C4-2B (cell line): ENCODE measurements around the gene PRKD1.

ENCODE experiments used
- ZFX ChIP-seq: fragments of 450-650 bp; IDR thresholded peaks from 2 replicates; pipeline ENCODE4 v1.6.1; 2017
- TF ChIP-seq, protein P1 (sequence below): fragments of 450-650 bp; conservative IDR thresholded peaks from 2 replicates; pipeline ENCODE4 v1.5.1; 2017; ENCODE audit warnings: mild to moderate bottlenecking

DNA sequence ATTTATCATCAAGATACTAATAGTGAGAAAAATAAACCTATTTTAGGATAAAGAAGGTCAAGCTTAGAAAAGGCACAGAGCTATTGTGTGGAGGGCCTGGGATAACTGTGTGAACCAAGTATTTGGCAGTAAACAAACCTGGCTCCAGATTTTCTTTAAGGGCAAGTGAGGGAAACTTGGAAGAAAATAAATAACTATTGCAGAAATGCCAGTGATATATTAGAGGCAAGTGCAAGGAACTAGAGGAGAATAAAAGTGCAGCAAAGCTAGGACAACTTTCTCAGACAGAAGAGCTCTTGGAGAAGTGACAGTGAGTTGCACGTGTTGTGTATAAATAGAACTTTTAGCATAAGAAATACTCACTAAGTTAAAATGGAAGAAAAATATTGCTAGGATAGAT, 83.7 kb downstream of the PRKD1 start:
- TF ChIP-seq, protein P1, sequence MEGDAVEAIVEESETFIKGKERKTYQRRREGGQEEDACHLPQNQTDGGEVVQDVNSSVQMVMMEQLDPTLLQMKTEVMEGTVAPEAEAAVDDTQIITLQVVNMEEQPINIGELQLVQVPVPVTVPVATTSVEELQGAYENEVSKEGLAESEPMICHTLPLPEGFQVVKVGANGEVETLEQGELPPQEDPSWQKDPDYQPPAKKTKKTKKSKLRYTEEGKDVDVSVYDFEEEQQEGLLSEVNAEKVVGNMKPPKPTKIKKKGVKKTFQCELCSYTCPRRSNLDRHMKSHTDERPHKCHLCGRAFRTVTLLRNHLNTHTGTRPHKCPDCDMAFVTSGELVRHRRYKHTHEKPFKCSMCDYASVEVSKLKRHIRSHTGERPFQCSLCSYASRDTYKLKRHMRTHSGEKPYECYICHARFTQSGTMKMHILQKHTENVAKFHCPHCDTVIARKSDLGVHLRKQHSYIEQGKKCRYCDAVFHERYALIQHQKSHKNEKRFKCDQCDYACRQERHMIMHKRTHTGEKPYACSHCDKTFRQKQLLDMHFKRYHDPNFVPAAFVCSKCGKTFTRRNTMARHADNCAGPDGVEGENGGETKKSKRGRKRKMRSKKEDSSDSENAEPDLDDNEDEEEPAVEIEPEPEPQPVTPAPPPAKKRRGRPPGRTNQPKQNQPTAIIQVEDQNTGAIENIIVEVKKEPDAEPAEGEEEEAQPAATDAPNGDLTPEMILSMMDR, result no peak
- TF ChIP-seq ZFX, result no peak
